ENCODE data around the gene LARP4. TPM values are rescaled to one million over a fixed set of nuclear protein-coding genes. Genes with fewer than 3 reads are reported as not detected.
"Not testable (repeated sequence)": the region's sequence is repeated elsewhere in the genome, so short reads cannot be mapped to it uniquely, and the experiment has no call there.

The LARP4 gene
- total RNA-seq, 1 experiment from 2014 or later = 92.7 TPM

- CTCF ChIA-PET = no interaction called here
- POLR2A ChIA-PET = no interaction called here
- intact Hi-C loops (cut with micrococcal nuclease; ENCODE audit: unreplicated experiment) (no loop called here), in situ Hi-C loops (cut with HindIII; ENCODE audit: low pct_unique_long_range_greater_than_20kb, low sequenced_read_pairs) (no loop called here)
- Histone ChIP-seq H3K27ac (ENCODE audit: low read length) (no peak overlapping the region), H3K9me3 (ENCODE audit: control insufficient read depth, insufficient read depth, low read depth, low read length) (no peaks in the 10 kb centered on the region), H3K27me3 (ENCODE audit: control insufficient read depth, insufficient read depth, low read length) (no peaks in the 10 kb centered on the region), H3K4me3 (ENCODE audit: low read depth in 2 of 2, low read length in 2 of 2) (no peak overlapping the region), H3K36me3 (ENCODE audit: control insufficient read depth, insufficient read depth, low read length) (no peaks in the 10 kb centered on the region), H3K4me1 (ENCODE audit: control insufficient read depth, insufficient read depth, low read length) (no peaks in the 10 kb centered on the region)
- no TSS peak for BruUV-seq (replicated peaks)
- DNase-seq (ENCODE audit: low read depth, low spot score) (no peak), ATAC-seq (no peak)
- TF ChIP-seq, protein P1, sequence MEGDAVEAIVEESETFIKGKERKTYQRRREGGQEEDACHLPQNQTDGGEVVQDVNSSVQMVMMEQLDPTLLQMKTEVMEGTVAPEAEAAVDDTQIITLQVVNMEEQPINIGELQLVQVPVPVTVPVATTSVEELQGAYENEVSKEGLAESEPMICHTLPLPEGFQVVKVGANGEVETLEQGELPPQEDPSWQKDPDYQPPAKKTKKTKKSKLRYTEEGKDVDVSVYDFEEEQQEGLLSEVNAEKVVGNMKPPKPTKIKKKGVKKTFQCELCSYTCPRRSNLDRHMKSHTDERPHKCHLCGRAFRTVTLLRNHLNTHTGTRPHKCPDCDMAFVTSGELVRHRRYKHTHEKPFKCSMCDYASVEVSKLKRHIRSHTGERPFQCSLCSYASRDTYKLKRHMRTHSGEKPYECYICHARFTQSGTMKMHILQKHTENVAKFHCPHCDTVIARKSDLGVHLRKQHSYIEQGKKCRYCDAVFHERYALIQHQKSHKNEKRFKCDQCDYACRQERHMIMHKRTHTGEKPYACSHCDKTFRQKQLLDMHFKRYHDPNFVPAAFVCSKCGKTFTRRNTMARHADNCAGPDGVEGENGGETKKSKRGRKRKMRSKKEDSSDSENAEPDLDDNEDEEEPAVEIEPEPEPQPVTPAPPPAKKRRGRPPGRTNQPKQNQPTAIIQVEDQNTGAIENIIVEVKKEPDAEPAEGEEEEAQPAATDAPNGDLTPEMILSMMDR (IDR thresholded peaks at IDR 0.05) = no peak
- TF ChIP-seq, protein P2, sequence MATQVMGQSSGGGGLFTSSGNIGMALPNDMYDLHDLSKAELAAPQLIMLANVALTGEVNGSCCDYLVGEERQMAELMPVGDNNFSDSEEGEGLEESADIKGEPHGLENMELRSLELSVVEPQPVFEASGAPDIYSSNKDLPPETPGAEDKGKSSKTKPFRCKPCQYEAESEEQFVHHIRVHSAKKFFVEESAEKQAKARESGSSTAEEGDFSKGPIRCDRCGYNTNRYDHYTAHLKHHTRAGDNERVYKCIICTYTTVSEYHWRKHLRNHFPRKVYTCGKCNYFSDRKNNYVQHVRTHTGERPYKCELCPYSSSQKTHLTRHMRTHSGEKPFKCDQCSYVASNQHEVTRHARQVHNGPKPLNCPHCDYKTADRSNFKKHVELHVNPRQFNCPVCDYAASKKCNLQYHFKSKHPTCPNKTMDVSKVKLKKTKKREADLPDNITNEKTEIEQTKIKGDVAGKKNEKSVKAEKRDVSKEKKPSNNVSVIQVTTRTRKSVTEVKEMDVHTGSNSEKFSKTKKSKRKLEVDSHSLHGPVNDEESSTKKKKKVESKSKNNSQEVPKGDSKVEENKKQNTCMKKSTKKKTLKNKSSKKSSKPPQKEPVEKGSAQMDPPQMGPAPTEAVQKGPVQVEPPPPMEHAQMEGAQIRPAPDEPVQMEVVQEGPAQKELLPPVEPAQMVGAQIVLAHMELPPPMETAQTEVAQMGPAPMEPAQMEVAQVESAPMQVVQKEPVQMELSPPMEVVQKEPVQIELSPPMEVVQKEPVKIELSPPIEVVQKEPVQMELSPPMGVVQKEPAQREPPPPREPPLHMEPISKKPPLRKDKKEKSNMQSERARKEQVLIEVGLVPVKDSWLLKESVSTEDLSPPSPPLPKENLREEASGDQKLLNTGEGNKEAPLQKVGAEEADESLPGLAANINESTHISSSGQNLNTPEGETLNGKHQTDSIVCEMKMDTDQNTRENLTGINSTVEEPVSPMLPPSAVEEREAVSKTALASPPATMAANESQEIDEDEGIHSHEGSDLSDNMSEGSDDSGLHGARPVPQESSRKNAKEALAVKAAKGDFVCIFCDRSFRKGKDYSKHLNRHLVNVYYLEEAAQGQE (IDR thresholded peaks at IDR 0.05; ENCODE audit: insufficient read depth in 1 of 2, low read depth in 2 of 2, low read length in 1 of 2) = no peak
- TF ChIP-seq TCF7L2 (IDR thresholded peaks at IDR 0.05; ENCODE audit: low read depth, low read length) (no peak), SIN3A (IDR thresholded peaks at IDR 0.05; ENCODE audit: borderline replicate concordance, insufficient read depth, low read depth, low read length) (no peak), POLR2AphosphoS5 (IDR thresholded peaks at IDR 0.05; ENCODE audit: low read depth, low read length) (no peak)
Observed at GRCh38 chr12:50365709-50366406, 34.8 kb upstream of the LARP4 start.

DNA sequence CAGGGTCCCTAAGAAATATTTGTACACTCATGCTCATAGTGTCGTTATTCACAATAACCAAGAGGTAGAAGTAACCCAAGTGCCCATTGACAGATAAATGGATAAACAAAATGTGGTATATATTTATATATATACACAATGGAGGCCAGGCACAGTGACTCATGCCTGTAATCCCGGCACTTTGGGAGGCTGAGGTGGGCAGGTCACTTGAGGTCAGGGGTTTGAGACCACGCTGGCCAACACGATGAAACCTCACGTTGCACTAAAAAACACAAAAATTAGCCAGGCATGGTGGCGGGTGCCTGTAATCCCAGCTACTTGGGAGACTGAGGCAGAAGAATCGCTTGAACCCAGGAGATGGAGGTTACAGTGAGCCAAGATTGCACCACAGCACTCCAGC, 30.0 kb upstream of the LARP4 start:
- H3K4me1 ChIP-seq (ENCODE audit: control insufficient read depth, insufficient read depth, low read length); H3K4me3 ChIP-seq (ENCODE audit: low read depth in 2 of 2, low read length in 2 of 2); H3K36me3 ChIP-seq (ENCODE audit: control insufficient read depth, insufficient read depth, low read length); in situ Hi-C loops (cut with HindIII; ENCODE audit: low pct_unique_long_range_greater_than_20kb, low sequenced_read_pairs); DNase-seq (ENCODE audit: low read depth, low spot score); H3K27me3 ChIP-seq (ENCODE audit: control insufficient read depth, insufficient read depth, low read length); ATAC-seq; H3K27ac ChIP-seq (ENCODE audit: low read length); intact Hi-C loops (cut with micrococcal nuclease; ENCODE audit: unreplicated experiment); H3K9me3 ChIP-seq (ENCODE audit: control insufficient read depth, insufficient read depth, low read depth, low read length); BruUV-seq (replicated peaks): not testable (repeated sequence)
- ChIA-PET CTCF (interaction anchor here (0.6 kb wide), 1 partner anchor 208 kb away, joined by 5 read pairs; no protein-coding TSS in a partner anchor), POLR2A (interaction anchor here (0.6 kb wide), 1 partner anchor 184 kb away, joined by 7 read pairs; no protein-coding TSS in a partner anchor)

GRCh38 chr12:50375802-50376201, 24.9 kb upstream of the LARP4 start:
- intact Hi-C loops (cut with micrococcal nuclease; ENCODE audit: unreplicated experiment) = no loop called here
- DNase-seq (ENCODE audit: low read depth, low spot score) = no peak
- no TSS peak for BruUV-seq (replicated peaks)
- ChIA-PET CTCF (interaction anchor here (0.6 kb wide), 1 partner anchor 19 kb away, joined by 5 read pairs; no protein-coding TSS in a partner anchor), POLR2A (interaction anchor here (0.8 kb wide), 1 partner anchor 28 kb away, joined by 8 read pairs; no protein-coding TSS in a partner anchor)
- no peaks in the 10 kb centered on the region for H3K4me1 ChIP-seq (ENCODE audit: control insufficient read depth, insufficient read depth, low read length)
- no peaks in the 10 kb centered on the region for H3K27me3 ChIP-seq (ENCODE audit: control insufficient read depth, insufficient read depth, low read length)
- H3K4me3 ChIP-seq (ENCODE audit: low read depth in 2 of 2, low read length in 2 of 2) = no peak overlapping the region
- H3K27ac ChIP-seq (ENCODE audit: low read length) = no peak overlapping the region
- ATAC-seq = peak; percentile 26; the same call in 1 of the 2 replicates
- H3K9me3 ChIP-seq (ENCODE audit: control insufficient read depth, insufficient read depth, low read depth, low read length) = no peaks in the 10 kb centered on the region
- in situ Hi-C loops (cut with HindIII; ENCODE audit: low pct_unique_long_range_greater_than_20kb, low sequenced_read_pairs) = no loop called here
- TF ChIP-seq, protein P1 (IDR thresholded peaks at IDR 0.05) = no peak
- no peak for TF ChIP-seq SIN3A (IDR thresholded peaks at IDR 0.05; ENCODE audit: borderline replicate concordance, insufficient read depth, low read depth, low read length)
- no peak for TF ChIP-seq TCF7L2 (IDR thresholded peaks at IDR 0.05; ENCODE audit: low read depth, low read length)
- TF ChIP-seq, protein P2 (IDR thresholded peaks at IDR 0.05; ENCODE audit: insufficient read depth in 1 of 2, low read depth in 2 of 2, low read length in 1 of 2) = no peak
- TF ChIP-seq POLR2AphosphoS5 (IDR thresholded peaks at IDR 0.05; ENCODE audit: low read depth, low read length) = no peak
- no peaks in the 10 kb centered on the region for H3K36me3 ChIP-seq (ENCODE audit: control insufficient read depth, insufficient read depth, low read length)
